MM.1S (cell line): ENCODE measurements around the gene SLCO4A1.

ENCODE experiments used
- DNase-seq: peaks from one replicate; pipeline ENCODE4 v3.0.0-alpha.2; 2015
- H2AFZ ChIP-seq: fragments of 300-600 bp; sonication (generic); 2 replicates; pipeline ENCODE4 v1.6.0; 2016; ENCODE audit warnings: antibody characterized with exemption, low read length
- H3F3A ChIP-seq: fragments of 300-600 bp; sonication (generic); 2 replicates; pipeline ENCODE4 v1.6.1; 2016; ENCODE audit warnings: mild to moderate bottlenecking, antibody characterized with exemption, low read length, moderate library complexity, mixed read lengths; ENCODE audit not compliant: insufficient read depth
- H3K27ac ChIP-seq: fragments of 300-600 bp; sonication (generic); 2 replicates; pipeline ENCODE4 v1.5.1; 2016; ENCODE audit warnings: mild to moderate bottlenecking, low read length
- H3K27me3 ChIP-seq: fragments of 300-600 bp; sonication (generic); replicated peaks from 2 replicates; pipeline ENCODE4 v1.6.0; 2016; ENCODE audit warnings: low read length; ENCODE audit not compliant: insufficient read depth
- H3K36me3 ChIP-seq: fragments of 300-600 bp; sonication (generic); replicated peaks from 2 replicates; pipeline ENCODE4 v1.6.1; 2016; ENCODE audit warnings: mild to moderate bottlenecking, low read length, mixed read lengths; ENCODE audit not compliant: insufficient read depth
- H3K4me1 ChIP-seq: fragments of 300-600 bp; sonication (generic); 2 replicates; pipeline ENCODE4 v1.6.1; 2016; ENCODE audit warnings: low read length, mixed read lengths
- H3K4me2 ChIP-seq: fragments of 300-600 bp; sonication (generic); 2 replicates; pipeline ENCODE4 v1.6.0; 2016; ENCODE audit warnings: low read depth, low read length
- H3K4me3 ChIP-seq: fragments of 300-600 bp; sonication (generic); 2 replicates; pipeline ENCODE4 v1.5.1; 2016; ENCODE audit warnings: low read length, mixed read lengths
- H3K79me2 ChIP-seq: fragments of 300-600 bp; sonication (generic); 2 replicates; pipeline ENCODE4 v1.6.1; 2016; ENCODE audit warnings: mixed run types, low read length, mixed read lengths
- H3K9ac ChIP-seq: fragments of 300-600 bp; sonication (generic); 2 replicates; pipeline ENCODE4 v1.6.1; 2016; ENCODE audit warnings: low read length, mixed read lengths
- H3K9me2 ChIP-seq: fragments of 300-600 bp; sonication (generic); replicated peaks from 2 replicates; pipeline ENCODE4 v1.6.1; 2016; ENCODE audit warnings: mild to moderate bottlenecking, low read length, mixed read lengths; ENCODE audit not compliant: insufficient read depth
- H3K9me3 ChIP-seq: fragments of 300-600 bp; sonication (generic); replicated peaks from 2 replicates; pipeline ENCODE4 v1.6.1; 2016; ENCODE audit warnings: mild to moderate bottlenecking, low read length, mixed read lengths; ENCODE audit not compliant: insufficient read depth
- H4K20me1 ChIP-seq: fragments of 300-600 bp; sonication (generic); 2 replicates; pipeline ENCODE4 v1.6.1; 2016; ENCODE audit warnings: mild to moderate bottlenecking, low read length, moderate library complexity, mixed read lengths; ENCODE audit not compliant: insufficient read depth
- EZH2 ChIP-seq: fragments of 300-600 bp; sonication (generic); optimal IDR thresholded peaks from 2 replicates; pipeline ENCODE3; 2017; ENCODE audit warnings: low read depth, mild to moderate bottlenecking, antibody characterized with exemption, low read length, mixed read lengths
- EZH2phosphoT487 ChIP-seq: fragments of 300-600 bp; sonication (generic); IDR thresholded peaks from 2 replicates; pipeline ENCODE4 v1.6.1; 2018; ENCODE audit warnings: antibody characterized with exemption, low read length
- TF ChIP-seq, protein P1 (sequence below): fragments of 300-600 bp; sonication (generic); IDR thresholded peaks from 2 replicates; pipeline ENCODE4 v1.5.1; 2016; ENCODE audit warnings: antibody characterized with exemption, low read length, mixed read lengths

Gene SLCO4A1

DNA sequence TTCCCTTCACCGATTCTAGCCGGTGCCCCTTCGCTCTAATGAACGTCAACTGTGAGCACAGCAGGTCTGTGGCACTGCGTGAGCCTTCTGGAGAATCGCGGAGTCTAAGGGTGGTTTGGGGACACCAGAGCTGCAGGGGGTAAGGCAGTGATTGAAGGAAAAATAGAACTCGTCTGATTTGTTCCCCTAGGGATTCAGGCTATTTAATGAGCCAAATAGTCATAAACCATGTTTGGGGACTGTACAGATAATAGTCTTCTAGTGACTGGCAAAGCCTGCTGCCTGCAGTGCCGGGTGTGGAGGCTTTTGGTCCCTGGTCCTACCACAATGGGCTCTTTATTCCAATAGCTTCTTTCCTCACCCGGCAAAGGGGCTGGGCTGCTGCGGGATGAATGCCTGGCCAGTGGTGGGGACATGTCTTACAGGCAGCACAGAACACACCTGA, 55.2 kb downstream of the SLCO4A1 start:
- DNase-seq, result no peak
- H3K4me1 ChIP-seq, result no peaks in the 10 kb centered on the region
- no peak for TF ChIP-seq EZH2
- no peak for TF ChIP-seq EZH2phosphoT487
- TF ChIP-seq, protein P1, sequence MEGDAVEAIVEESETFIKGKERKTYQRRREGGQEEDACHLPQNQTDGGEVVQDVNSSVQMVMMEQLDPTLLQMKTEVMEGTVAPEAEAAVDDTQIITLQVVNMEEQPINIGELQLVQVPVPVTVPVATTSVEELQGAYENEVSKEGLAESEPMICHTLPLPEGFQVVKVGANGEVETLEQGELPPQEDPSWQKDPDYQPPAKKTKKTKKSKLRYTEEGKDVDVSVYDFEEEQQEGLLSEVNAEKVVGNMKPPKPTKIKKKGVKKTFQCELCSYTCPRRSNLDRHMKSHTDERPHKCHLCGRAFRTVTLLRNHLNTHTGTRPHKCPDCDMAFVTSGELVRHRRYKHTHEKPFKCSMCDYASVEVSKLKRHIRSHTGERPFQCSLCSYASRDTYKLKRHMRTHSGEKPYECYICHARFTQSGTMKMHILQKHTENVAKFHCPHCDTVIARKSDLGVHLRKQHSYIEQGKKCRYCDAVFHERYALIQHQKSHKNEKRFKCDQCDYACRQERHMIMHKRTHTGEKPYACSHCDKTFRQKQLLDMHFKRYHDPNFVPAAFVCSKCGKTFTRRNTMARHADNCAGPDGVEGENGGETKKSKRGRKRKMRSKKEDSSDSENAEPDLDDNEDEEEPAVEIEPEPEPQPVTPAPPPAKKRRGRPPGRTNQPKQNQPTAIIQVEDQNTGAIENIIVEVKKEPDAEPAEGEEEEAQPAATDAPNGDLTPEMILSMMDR, result no peak
- no peaks in the 10 kb centered on the region for H3F3A ChIP-seq
- no peak overlapping the region for H2AFZ ChIP-seq
- no peaks in the 10 kb centered on the region for H3K36me3 ChIP-seq
- H3K4me2 ChIP-seq, result no peak overlapping the region
- no peaks in the 10 kb centered on the region for H3K9me3 ChIP-seq
- peaks cover 96% of the 10 kb centered on the region for H3K27me3 ChIP-seq
- no peaks in the 10 kb centered on the region for H3K9me2 ChIP-seq
- no peaks in the 10 kb centered on the region for H3K79me2 ChIP-seq
- H3K4me3 ChIP-seq, result no peak overlapping the region
- no peak overlapping the region for H3K27ac ChIP-seq
- no peaks in the 10 kb centered on the region for H4K20me1 ChIP-seq
- H3K9ac ChIP-seq, result no peak overlapping the region

DNA sequence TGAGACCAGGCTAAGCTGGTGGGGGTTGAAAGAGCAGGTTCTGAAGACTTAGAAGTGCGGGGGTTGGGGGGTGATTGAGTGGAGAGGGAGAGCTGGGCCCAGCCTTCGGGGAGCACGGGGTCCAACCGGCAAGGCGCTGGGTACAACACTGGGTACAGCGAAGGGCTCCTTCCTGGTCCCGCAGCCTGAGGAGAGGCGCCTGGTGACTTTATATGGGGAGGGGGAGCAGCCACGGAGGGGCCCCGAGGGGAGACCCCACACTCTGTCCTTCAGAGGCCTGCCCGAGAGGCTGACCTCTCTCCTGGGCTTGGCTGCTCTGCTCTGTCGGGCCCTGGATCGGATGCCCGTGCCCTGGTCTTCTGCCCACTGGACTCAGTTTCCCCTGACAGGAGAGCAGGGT, 55.9 kb downstream of the SLCO4A1 start:
- H3K9ac ChIP-seq, result no peak overlapping the region
- H2AFZ ChIP-seq, result no peak overlapping the region
- no peaks in the 10 kb centered on the region for H3F3A ChIP-seq
- no peak for DNase-seq
- H3K79me2 ChIP-seq, result no peaks in the 10 kb centered on the region
- no peaks in the 10 kb centered on the region for H3K9me3 ChIP-seq
- H3K27ac ChIP-seq, result no peak overlapping the region
- H3K4me1 ChIP-seq, result no peaks in the 10 kb centered on the region
- no peak overlapping the region for H3K4me2 ChIP-seq
- H3K4me3 ChIP-seq, result no peak overlapping the region
- no peaks in the 10 kb centered on the region for H3K36me3 ChIP-seq
- H4K20me1 ChIP-seq, result no peaks in the 10 kb centered on the region
- peaks cover 96% of the 10 kb centered on the region for H3K27me3 ChIP-seq
- TF ChIP-seq, protein P1, result no peak
- TF ChIP-seq EZH2, result no peak
- no peak for TF ChIP-seq EZH2phosphoT487
- H3K9me2 ChIP-seq, result no peaks in the 10 kb centered on the region

DNA sequence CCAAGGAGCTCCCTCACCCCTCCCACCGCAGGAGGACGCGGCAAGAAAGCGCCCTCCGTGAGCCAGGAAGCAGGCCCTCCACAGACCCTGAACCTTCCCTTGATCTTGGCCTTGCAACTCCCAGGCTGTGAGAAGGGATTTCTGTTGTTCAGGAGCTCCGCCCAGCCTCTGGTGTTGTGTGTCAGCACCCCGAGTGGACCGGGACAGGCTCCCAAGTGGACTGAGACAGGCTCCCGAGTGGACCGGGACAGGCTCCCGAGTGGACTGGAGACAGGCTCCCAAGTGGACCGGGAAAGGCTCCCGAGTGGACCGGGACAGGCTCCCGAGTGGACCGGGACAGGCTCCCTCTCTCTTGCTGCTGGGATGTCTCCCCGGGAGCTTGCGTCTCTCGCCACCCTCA, 57.0 kb downstream of the SLCO4A1 start:
- no peak overlapping the region for H3K9ac ChIP-seq
- no peak overlapping the region for H2AFZ ChIP-seq
- H3K4me3 ChIP-seq, result no peak overlapping the region
- peaks cover 96% of the 10 kb centered on the region for H3K27me3 ChIP-seq
- DNase-seq, result no peak
- H3K4me2 ChIP-seq, result no peak overlapping the region
- H3K9me2 ChIP-seq, result no peaks in the 10 kb centered on the region
- no peak for TF ChIP-seq EZH2
- no peak for TF ChIP-seq EZH2phosphoT487
- TF ChIP-seq, protein P1, result no peak
- no peaks in the 10 kb centered on the region for H3K9me3 ChIP-seq
- no peak overlapping the region for H3K27ac ChIP-seq
- H3K4me1 ChIP-seq, result no peaks in the 10 kb centered on the region
- no peaks in the 10 kb centered on the region for H3K79me2 ChIP-seq
- H3F3A ChIP-seq, result no peaks in the 10 kb centered on the region
- H4K20me1 ChIP-seq, result no peaks in the 10 kb centered on the region
- no peaks in the 10 kb centered on the region for H3K36me3 ChIP-seq
